Activated T-cell treated with anti-CD3 and anti-CD28 coated beads for 4 hours (primary cell): ENCODE results near the gene AGK.
"Not testable (repeated sequence)": the region's sequence is repeated elsewhere in the genome, so short reads cannot be mapped to it uniquely, and the experiment has no call there.

ENCODE experiments used
- DNase-seq: peaks from one replicate; pipeline ENCODE4 v3.0.0-alpha.2; 2020

The AGK gene

DNA sequence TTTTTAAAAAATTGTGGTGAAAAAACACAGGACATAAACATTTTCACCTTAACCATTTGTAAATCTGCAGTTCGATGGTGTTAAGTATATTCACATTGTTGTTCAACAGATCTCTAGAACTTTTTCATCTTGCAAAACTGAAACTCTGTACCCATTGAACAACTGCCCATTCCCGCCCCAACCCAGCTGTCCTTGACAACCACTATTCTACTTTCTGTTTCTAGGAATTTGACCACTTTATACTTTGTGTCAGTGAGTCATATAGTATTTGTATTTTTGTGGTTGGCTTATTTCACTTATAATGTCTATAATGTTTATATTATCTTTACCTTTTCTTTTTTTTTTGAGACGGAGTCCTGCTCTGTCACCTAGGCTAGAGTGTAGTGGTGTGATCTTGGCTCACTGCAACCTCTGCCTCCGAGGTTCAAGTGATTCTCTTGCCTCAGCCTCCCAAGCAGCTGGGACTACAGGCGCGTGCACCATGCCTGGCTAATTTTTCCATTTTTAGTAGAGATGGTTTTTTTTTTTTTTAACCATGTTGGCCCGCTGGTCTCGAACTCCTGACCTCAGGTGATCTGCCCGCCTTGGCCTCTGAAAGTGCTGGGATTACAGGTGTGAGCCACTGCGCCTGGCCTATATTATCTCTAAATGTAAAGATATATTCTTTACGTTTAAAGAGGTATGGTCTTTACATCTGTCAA lies 6.8 kb downstream of the AGK start:
- not testable (repeated sequence) for DNase-seq

DNA sequence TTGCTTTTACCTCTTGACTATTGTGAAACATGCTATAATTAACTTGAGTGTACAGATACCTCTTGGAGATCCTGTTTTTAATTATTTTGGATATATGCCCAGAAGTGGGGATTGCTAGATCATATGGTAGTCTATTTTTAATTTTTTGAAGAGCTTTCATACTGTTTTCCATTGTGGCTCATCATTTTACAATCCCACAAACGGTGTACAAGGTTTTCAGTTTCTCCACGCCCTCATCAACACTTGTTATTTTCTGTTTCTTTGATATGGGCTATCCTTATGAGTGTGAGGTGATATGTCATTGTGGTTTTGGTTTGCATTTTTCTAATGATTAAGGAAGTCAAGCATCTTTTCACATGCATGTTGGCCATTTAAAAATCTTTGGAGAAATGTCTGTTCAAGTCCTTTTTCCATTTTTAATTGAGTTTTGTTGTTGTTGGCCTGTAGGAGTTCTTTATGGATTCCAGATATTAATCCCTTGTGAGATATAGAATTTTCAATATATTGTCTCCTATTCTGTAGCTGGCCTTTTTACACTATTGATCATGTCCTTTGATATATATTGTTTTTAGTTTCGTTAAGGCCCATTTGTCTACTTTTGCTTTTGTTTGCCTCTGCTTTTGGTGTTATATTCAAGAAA lies 7.5 kb downstream of the AGK start:
- DNase-seq, result no peak

DNA sequence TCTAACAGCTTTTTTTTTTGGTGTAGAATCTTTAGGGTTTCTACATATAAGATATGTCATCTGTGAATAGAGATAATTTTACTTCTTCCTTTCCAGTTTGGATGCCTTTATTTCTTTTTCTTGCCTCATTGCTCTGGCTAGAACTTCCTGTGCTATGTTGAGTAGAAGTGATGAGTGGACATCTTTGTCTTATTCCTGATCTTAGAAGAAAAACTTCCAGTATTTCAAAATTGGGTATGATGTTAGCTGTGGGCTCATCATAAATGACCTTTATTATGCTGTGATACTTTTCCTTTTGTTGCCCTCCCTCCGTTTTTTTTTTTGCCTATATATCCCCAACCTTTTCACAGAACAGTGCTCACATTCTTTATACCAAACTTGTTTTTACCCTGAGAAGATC lies 8.8 kb downstream of the AGK start:
- no peak for DNase-seq

DNA sequence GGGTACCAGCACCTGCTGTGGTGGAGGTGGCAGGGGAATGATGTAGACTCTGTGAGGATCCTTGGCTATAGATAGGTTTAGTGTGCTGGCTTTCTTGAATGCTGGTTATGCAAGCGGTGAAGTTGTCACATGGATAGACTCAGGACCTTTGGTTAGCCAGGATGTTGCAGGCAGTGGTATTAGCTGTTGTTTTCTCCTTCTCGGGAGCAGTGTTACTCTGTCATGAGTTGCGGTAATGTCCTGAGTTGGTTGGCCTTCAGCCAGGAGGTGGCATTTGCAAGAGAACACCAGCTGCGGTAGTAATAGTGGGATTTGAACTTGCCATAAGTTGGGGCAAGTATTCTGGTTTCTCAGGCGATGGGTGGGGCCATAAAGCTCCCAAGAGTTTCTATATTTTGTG lies 10.8 kb downstream of the AGK start:
- no peak for DNase-seq

DNA sequence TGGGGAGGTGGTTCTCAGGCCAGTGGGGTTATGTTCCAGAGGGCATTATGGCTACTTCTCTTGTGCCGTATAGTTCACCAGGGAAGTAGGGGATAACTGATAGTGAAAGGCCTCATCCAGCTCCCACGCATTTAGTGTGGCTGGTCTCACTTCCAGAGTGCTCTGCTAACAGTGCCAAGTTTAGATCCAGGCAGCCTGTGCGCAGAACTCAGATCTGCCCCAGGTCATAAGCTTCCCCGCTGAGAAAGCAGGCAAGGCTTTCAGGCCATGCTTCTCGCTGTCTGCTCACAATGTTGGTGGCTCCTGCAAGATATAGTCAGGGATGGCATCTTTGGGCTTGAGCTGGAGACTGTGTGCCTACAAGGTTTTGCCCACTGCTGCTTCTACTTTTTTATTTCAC lies 11.3 kb downstream of the AGK start:
- no peak for DNase-seq

DNA sequence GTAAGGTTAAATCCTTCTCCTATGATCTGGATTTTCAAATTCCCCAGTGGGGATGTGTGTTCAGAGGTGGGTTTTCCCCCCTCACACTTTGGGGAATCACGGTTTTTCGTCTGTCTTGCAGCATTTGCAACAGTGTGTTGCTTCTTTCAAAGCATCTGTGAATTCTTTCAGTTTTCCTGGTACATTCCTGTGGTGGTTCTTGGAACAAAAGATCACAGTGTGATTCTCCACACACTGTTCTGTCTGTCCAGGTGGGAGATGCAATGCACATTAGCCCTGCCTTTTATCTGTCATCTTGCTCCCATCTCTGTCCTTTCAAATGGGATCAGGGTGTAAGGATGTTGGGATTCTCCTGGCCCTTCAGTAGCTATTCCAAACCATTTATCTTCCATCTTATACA lies 11.8 kb downstream of the AGK start:
- DNase-seq, result no peak

DNA sequence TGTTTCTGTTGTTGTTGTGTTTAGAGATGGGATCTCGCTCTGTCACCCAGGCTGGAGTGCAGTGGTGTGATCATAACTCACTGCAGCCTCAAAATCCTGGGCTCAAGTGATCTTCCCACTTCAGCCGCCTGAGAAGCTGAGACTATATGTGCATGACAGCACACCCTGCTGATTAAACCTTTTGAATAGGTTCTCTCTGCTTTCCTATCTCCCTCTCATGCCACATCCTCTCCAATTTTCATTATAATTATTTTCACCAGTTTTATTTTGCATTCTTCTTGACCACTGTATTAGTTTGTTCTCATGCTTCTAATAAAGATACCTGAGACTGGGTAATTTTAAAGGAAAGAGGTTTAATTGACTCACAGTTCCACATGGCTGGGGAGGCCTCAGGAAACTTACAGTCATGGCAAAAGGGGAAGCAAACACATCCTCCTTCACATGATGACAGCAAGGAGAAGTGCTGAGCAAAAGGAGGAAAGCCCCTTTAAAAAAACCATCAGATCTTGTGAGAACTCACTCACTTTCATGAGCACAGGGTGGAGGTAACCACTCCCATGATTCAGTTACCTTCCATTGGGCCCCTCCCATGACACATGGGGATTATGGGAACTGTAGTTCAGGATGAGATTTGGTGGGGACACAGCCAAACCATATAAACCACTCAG lies 12.9 kb downstream of the AGK start:
- no peak for DNase-seq

DNA sequence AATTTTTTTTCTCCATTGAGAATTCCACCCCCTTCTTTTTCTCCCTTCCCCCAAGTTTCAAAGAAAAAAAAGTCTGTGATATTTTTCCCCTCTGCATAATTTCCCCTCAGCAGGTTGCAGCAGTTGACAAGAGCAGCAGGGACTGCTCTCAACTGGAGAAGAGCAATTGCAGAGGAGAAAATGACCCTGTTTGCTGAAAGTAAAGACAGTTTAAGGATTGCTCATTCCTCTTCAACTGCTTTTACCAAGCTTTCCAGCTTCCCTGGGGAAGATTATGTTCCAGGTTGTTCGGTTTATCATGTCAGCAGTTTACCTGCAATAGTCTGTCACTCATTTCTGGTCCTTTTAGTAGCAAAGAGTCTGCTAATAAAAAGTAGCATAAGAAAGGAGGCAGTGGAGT lies 16.2 kb downstream of the AGK start:
- no peak for DNase-seq

DNA sequence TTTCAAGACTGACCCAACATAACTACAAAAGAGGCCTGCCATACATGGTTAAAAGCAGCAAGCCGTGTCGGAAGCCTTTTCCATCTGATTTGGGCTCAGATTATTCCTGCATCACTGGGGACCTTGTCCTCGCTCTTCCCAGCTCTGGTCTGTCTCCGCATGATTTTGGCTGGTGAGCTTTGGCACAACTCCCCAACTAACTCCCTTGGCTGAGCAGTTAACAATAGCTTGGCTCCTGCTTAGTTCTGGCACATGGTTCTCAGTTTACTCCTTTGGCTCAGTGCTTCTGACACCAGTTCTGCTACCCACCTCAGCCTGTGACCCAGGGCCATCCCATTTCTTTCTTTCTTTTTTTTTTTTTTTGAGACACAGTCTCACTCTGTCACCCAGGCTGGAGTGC lies 17.0 kb downstream of the AGK start:
- DNase-seq, result no peak

DNA sequence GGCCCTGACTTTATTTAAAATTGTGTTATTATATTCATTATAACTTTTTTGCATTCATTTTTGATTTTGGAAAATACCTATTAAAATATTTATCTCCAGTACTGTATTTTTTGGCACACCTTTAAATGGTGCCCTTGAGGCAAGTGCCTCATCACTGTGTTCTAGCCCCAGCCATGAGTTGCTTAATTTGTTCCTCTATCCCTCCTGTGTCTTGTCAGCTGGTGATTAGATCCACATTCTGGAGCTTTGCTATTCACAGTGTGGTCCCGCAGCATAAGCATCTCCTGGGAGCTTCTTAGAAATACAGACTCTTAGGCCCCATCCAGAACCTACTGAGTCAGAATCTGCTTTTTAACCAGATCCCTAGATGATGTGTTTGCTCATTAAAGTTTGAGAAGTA lies 19.8 kb downstream of the AGK start:
- no peak for DNase-seq

DNA sequence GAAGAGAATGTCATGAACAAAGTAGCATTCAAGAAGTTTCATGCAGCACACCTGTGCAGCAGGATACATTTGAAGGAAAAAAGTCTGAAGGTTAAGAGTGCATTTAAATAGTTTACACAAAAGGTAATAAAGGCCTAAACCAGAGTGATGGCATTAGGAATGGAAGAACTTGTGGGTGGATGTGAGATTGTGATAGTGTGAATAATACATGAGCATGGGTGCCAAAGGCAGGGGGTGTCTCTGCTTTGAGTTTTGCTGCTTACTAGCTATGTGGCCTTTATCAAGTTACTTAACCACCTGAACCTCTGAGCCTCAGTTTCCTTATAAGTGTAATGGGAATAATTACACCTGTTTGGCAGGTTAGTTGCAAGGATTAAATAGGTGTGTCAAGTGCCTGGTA lies 21.0 kb downstream of the AGK start:
- DNase-seq, result no peak

DNA sequence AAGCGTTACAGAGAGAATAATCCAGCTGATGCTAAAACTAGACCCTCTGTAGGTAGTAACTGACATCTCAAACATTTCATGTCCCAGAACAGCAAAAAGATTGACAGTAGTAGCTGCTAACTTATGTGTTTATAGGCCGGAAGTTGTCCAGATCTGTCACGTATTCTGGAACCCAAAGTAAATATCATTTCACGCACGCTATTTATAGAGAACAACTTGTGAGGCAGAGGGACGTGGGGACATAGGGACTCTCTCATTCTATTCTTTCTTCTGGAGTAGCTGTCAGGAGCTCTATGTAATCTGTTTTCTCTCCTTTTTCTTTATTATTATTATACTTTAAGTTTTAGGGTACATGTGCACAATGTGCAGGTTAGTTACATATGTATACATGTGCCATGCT lies 22.3 kb downstream of the AGK start:
- no peak for DNase-seq

DNA sequence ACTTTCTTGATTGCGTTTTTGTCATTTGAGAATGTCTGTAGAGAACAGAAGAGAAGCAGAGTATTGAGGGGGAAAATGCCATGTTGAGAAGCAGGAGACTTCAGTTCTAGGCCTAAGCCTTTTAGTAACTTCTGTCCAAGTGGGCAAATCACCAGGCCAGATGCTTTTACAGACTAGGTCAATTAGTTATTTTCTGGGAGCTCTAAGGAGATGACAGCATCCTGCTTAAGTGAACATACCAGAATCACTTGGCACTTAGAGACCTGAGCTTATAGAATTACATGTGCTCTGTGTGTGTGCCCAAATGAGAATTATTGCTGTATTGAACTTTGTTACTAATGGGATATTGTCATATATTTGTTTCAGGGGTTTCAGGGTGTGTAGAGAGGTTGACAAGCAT lies 24.0 kb downstream of the AGK start:
- DNase-seq, result no peak

DNA sequence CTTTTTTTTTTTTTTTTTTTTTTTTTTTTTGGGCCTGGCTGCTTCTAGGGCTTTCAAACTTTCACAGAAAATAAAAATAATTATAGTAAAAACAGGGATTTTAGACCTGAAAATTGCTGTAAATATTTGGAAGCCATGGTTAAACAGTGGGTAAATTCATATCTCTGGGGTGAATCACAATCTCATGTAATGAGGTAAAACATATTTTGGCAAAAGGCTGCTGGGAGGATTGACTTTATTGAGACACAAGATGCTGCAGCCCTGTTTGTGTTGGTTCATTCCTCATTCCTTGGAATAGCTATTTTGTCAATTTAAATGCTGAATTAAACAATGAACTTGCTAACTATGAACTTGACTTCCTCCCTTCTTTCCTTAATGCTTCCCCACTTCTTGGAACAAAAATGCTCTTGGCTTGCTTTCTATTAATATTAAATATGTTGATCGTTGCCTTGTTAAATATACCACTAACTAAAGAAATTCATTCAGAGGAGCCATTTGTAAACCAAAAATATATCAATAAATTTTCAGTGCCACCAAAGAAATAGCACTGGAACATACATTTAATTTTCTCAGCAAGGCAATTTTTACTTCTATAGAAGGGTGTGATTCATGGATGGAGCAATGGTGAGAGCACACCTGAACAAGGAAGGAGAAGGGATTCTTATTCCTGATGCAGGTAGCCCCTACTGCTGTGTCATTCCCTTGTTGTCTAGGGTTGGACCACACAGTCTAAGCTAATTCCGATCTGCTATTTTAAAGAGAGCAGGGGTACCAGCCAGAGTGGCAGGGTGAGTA lies 24.6 kb downstream of the AGK start:
- DNase-seq, result no peak

DNA sequence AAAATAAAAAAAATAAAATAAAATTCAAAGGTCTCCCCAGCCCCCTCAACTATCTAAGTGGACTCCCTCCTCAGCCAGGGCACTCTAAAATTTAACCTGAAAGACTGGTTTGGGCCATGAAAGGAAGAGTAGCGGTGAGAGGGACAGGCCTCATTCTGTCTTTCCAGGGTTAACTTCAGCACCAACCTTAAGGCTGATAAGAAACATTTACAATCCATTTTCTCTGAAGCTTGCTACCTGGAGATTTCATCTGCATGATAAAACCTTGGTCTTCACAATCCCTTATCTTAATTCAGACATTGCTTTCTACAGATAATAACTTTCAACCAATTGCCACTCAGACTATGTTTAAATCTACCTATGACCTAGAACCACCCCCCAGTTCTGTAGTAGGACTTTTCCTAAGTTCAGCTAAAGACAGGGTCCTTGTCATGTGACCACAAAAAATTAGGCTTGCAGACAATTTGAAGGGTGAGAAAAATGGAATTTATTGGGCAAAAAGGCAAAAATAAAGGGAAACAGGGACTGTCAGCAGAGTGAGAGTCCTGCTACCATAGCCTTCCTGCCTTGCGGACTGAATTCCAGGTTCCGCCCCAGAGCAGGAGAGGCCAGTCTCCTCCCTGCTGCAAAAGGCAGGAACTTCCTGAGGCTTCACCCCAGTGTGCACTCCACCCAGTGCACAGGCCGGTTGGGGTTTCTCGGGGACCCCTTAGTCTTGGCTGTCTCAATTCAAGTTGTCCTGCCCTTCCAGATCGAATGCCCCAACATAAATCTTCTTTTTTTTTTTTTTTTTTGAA lies 26.0 kb downstream of the AGK start:
- DNase-seq, result no peak

DNA sequence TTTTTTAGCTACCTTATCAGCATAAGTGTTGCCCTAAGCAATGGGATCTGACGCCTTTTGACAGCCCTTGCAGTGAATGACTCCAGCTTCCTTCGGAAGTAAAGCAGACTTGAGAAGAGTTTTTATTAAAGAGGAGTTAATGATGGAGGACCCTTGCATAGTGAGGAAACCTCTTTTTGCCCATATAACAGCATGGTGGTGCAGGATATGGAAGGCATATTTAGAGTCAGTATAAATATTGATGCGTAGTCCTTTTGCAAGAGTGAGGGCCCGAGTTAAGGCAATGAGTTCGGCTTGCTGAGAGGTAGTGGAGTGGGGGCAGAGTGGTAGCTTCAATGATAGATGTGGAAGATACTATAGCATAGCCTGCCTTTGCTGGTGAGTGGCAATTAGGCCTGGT lies 28.7 kb downstream of the AGK start:
- DNase-seq, result not testable (repeated sequence)

DNA sequence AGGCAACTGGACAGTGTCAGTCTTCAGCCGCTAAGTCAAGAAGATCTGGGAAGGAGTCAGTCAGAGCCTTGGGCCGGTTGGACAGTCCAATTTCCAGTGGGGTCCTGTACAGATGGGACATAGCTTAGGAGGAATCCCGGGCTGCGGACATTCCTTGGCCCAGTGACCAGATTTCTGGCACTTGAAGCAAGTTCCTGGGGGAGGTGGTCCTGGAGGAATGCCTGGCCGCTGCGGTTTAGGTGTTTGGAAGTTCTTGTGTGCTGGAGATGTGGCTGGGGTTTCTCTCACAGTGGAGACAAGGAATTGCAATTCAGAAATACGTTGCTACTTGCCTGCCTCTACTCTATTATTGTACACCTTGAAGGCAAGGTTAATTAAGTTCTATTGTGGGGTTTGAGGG lies 30.9 kb downstream of the AGK start:
- DNase-seq, result not testable (repeated sequence)

DNA sequence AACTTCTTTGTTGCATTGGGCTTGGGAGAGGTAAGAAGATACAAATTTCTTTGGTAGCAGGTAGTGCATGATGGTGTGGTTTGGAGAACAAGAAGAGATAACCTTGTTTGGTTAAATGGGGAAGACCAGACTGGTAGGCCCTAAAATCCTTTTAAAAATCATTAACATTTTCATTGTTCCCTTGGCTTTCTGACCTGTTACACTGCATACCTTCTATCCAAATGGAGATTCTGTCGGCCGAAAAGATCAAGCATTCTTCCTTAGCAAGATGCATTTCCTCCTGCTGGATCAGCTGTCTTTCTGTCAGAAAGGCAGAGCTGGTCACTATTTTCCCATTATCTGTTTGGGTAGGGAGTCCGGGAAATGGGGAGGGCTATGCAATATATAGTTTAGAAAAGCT lies 33.7 kb downstream of the AGK start:
- DNase-seq, result no peak

DNA sequence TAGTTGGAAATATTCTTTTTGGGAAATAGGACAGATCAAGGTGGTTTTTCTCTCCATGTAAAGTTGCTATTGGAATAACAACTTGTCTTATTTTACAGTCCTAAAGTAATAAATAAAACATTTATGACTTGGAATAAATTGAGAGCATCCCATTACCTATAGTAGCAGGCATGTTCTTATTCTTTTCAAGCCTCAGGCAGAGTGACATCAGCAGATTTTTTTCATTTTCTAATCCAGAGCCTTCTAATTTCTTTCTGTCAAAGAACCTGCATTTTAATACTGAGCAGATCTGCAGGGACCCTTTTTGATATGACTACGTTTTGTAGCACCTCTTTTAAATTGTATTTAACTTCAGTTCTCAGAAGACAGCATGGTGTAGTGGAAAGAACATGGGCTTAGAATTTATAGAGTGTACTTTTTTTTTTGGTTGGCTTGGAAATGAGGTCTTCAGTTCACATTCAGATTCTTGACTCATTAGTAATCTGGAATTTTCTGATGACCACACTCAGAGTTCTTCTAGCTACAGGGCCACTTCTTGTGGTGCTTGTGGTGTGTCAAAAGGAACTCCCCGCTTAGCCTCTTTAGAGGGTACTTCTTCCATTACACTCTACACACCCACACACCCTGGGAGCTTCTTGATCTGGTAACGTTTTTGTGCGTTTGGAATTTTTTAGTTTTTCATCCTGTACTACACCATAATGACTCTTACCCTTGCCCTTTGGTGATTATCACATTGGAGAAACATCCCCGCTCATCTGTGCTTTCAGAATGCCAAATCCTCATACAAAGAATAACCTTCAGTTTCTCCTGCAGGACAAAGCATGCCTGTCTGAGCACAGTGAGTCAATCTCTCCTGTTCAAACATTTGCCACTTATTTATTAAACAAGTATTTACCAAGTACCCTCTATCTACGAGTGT lies 34.6 kb downstream of the AGK start:
- DNase-seq, result peak; percentile 5

DNA sequence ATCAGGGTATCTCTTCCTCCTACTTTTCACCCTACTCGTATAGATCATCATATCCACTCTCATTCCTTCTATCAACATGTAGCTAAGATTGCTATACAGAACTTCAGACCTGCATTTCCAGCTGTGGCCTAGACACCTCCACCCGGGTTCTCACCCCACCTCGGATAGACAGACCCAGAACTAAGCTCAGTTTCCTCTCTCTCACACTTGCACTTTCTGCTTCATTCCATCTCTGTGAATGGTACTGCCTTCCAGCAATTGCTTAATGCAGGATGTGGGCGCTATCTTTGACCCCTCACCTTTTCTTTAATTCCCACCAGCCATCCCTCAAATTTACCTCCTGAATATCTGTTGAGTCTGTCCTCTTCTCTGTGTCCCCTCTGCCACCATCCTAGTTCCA lies 35.7 kb downstream of the AGK start:
- DNase-seq, result no peak

DNA sequence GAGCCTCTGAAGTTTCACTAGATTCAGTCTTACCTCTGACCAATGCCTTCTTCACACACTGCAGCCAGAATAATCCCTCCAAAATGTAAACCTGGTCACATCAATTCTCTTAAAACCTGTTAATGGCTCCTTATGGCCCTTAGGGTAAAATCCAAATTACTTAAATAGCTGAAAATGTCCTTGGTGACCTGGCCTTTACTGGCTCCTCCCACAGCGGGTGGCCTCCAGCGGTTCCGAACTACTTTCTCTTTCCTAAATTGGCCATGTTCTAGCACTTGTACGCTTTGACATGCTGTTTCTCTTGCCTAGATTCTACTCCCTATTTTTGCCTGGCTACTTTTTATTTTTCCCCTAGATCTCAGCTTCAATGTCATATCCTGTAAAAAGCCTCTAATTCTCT lies 36.1 kb downstream of the AGK start:
- DNase-seq, result no peak

DNA sequence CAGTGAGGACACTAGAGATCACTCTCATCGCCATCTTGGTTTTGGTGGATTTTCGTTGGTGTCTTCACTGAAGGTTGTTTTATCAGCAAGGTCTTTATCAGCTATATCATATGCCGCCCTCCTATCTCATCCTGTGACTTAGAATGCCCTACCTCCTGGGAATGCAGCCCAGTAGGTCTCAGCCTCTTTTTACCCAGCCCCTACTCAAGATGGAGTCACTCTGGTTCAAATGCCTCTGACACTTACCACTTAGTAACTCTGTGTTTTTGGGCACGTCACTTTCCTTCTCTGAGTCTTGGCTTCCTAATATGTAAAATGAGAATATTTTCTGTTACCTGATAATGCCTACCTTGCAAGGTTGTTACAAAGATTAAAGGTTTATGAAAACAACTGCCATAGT lies 37.7 kb downstream of the AGK start:
- no peak for DNase-seq
